Measurements from ENCODE around the gene TNFSF10.

TNFSF10 gene

DNA sequence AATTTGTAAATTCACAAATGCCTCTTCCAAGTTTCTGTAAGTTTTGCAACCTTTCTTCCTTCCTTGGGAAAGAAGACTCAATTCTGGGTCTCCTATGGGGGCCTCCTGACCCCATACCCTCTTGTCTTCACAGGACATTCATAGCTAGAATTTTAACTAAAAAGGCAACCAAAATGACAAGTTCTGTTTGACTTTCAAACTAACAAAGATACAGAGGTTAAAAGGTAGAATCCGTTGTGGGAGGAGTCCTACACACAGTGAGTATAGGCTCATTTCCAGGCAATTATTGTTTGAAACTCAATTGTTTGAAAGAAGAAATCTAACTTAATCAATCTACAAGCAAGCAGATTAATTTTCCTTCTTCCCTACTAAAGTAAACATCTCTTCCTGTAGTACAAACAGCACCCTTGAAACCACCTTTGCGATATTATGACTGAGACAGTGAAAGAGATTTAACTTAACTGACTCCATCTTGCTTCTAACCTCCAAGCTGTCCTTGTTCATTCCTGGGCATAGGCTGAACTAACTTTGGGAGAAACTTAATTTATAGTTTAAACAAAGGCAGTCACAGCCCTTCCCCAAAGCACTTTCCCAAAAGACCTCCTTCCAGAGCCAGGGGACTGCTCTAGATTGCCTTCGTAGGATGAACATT is 14.4 kb upstream of the TNFSF10 start:
- H3K36me3 ChIP-seq (ENCODE audit: control insufficient read depth, insufficient read depth, low read length), result no peaks in the 10 kb centered on the region
- no peak overlapping the region for H3K4me3 ChIP-seq (replicated peaks; ENCODE audit: low read depth, low read length)
- no peak for DNase-seq (ENCODE audit: extremely low read depth, insufficient read length)
- TF ChIP-seq, protein P1, sequence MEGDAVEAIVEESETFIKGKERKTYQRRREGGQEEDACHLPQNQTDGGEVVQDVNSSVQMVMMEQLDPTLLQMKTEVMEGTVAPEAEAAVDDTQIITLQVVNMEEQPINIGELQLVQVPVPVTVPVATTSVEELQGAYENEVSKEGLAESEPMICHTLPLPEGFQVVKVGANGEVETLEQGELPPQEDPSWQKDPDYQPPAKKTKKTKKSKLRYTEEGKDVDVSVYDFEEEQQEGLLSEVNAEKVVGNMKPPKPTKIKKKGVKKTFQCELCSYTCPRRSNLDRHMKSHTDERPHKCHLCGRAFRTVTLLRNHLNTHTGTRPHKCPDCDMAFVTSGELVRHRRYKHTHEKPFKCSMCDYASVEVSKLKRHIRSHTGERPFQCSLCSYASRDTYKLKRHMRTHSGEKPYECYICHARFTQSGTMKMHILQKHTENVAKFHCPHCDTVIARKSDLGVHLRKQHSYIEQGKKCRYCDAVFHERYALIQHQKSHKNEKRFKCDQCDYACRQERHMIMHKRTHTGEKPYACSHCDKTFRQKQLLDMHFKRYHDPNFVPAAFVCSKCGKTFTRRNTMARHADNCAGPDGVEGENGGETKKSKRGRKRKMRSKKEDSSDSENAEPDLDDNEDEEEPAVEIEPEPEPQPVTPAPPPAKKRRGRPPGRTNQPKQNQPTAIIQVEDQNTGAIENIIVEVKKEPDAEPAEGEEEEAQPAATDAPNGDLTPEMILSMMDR (IDR thresholded peaks at IDR 0.05; ENCODE audit: insufficient read depth, low read length, poor library complexity, severe bottlenecking), result no peak
- no peaks in the 10 kb centered on the region for H3K27me3 ChIP-seq (replicated peaks; ENCODE audit: control insufficient read depth, insufficient read depth, low read length)

DNA sequence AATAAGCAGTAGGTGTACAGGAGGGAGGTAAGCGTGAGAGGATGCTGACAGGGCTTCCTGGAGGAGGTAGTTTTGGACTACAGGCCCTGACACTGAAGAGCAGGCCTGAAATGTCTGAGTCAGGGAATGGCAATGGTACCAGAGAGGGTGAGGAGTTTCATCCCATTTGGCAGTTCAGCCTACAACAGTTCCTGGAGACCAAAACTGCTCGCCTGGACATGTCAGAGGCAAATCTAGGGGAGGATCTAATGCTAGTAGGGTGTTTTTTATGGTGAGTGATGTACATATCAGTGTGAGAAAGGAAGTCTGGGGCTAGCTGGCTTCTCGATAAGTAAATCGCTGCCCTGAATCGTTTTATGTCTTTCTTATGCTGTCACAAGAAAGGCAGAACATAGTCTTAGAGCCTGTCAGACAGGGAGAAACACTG is 13.8 kb upstream of the TNFSF10 start:
- TF ChIP-seq, protein P1 (IDR thresholded peaks at IDR 0.05; ENCODE audit: insufficient read depth, low read length, poor library complexity, severe bottlenecking), result no peak
- Histone ChIP-seq H3K36me3 (ENCODE audit: control insufficient read depth, insufficient read depth, low read length) (no peaks in the 10 kb centered on the region), H3K4me3 (replicated peaks; ENCODE audit: low read depth, low read length) (no peak overlapping the region), H3K27me3 (replicated peaks; ENCODE audit: control insufficient read depth, insufficient read depth, low read length) (no peaks in the 10 kb centered on the region)
- no peak for DNase-seq (ENCODE audit: extremely low read depth, insufficient read length)

DNA sequence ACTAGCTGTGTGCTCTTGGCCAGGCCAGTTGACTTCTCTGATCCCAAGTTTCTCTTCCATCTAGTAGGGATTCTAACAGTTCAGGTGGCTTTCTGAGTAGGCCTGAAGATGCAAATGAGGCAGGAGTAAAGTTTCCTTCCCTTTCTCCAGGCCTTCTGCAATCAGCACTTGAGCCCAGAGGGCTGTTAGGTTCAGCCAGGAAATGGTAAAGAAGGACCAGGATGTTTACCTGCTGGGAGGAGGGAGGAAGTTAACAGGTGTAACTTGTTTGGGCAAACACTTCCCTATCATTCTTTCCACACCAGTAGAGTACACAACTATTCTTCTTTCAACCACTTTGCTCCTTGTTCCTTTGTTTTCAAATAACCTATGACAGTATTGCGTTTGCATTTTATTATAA is 13.3 kb upstream of the TNFSF10 start:
- no peaks in the 10 kb centered on the region for H3K36me3 ChIP-seq (ENCODE audit: control insufficient read depth, insufficient read depth, low read length)
- no peak overlapping the region for H3K4me3 ChIP-seq (replicated peaks; ENCODE audit: low read depth, low read length)
- TF ChIP-seq, protein P1 (IDR thresholded peaks at IDR 0.05; ENCODE audit: insufficient read depth, low read length, poor library complexity, severe bottlenecking), result no peak
- no peak for DNase-seq (ENCODE audit: extremely low read depth, insufficient read length)
- no peaks in the 10 kb centered on the region for H3K27me3 ChIP-seq (replicated peaks; ENCODE audit: control insufficient read depth, insufficient read depth, low read length)

DNA sequence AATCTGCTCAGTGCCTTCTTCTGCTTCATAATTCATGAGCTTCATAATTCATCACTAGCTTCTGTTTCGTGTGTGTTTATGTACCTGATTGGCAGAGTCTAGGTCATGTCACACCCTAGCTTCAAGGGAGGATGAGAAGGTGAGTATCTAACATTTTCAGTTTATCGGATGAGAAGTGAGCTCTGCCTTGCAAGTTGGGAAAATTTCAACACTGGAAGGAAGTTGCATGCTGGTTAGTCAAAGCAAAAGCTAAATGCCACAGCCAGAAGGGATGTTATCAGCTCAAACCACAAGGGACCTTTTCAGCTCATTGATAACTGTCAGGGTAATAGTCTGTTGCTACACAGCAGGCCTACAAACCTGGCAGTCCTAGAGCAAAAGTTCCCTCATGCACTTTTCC is 7.3 kb upstream of the TNFSF10 start:
- no peak for DNase-seq (ENCODE audit: extremely low read depth, insufficient read length)
- H3K36me3 ChIP-seq (ENCODE audit: control insufficient read depth, insufficient read depth, low read length), result no peaks in the 10 kb centered on the region
- H3K27me3 ChIP-seq (replicated peaks; ENCODE audit: control insufficient read depth, insufficient read depth, low read length), result no peaks in the 10 kb centered on the region
- H3K4me3 ChIP-seq (replicated peaks; ENCODE audit: low read depth, low read length), result no peak overlapping the region
- TF ChIP-seq, protein P1 (IDR thresholded peaks at IDR 0.05; ENCODE audit: insufficient read depth, low read length, poor library complexity, severe bottlenecking), result no peak

DNA sequence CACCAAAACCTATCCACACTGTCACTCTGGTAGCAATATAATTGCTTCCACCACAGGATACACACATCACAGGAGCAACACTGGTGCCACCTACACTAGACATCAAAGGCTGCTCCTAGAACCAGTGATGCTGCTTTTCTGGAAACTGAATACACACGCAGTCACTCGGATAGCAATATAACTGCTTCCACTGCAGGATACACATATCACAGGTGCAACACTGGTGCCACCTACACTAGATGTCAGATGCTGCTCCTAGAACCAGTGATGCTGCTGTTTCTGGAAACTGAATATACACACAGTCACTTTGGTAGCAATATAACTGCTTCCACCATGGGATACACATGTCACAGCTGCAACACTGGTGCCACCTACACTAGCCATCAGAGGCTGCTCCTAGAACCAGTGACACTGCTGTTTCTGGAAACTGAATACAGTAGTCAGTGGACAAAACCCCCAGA is 6.9 kb upstream of the TNFSF10 start:
- DNase-seq (ENCODE audit: extremely low read depth, insufficient read length), result no peak
- TF ChIP-seq, protein P1 (IDR thresholded peaks at IDR 0.05; ENCODE audit: insufficient read depth, low read length, poor library complexity, severe bottlenecking), result no peak
- no peak overlapping the region for H3K4me3 ChIP-seq (replicated peaks; ENCODE audit: low read depth, low read length)
- no peaks in the 10 kb centered on the region for H3K27me3 ChIP-seq (replicated peaks; ENCODE audit: control insufficient read depth, insufficient read depth, low read length)
- no peaks in the 10 kb centered on the region for H3K36me3 ChIP-seq (ENCODE audit: control insufficient read depth, insufficient read depth, low read length)

DNA sequence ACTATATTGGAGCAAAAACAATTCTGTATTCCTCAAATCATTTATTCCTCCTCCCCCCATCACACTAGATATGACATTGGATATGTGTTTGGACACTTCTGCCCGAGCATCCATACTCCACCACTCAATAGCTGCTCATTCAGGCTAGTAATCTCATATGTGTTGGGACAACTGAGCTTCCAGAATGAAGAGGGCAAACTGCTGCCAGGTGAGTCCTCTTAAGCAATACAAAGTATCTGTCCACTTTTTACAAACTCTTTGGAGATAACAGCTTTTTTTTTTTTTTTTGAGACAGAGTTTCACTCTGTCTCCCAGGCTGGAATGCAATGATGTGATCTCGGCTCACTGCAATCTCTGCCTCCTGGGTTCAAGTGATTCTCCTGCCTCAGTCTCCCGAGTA is 5.4 kb upstream of the TNFSF10 start:
- Histone ChIP-seq H3K36me3 (ENCODE audit: control insufficient read depth, insufficient read depth, low read length) (no peaks in the 10 kb centered on the region), H3K27me3 (replicated peaks; ENCODE audit: control insufficient read depth, insufficient read depth, low read length) (no peaks in the 10 kb centered on the region), H3K4me3 (replicated peaks; ENCODE audit: low read depth, low read length) (no peak overlapping the region)
- no peak for DNase-seq (ENCODE audit: extremely low read depth, insufficient read length)
- TF ChIP-seq, protein P1 (IDR thresholded peaks at IDR 0.05; ENCODE audit: insufficient read depth, low read length, poor library complexity, severe bottlenecking), result no peak
